GM21360 (cell line): ENCODE data around the gene SLC1A2.

Experiments
- ATAC-seq: cut with Tn5 transposase; IDR thresholded peaks from one replicate; pipeline ENCODE4 v1.9.1; 2021; ENCODE audit warnings: mild to moderate bottlenecking, moderate library complexity; ENCODE audit not compliant: unreplicated experiment

The SLC1A2 gene

GRCh38 chr11:35352077-35352888, 67.1 kb downstream of the SLC1A2 start:
- no peak for ATAC-seq

- ATAC-seq, result no peak
These were observed 69.5 kb downstream of the SLC1A2 start for GRCh38 chr11:35349897-35350296.

- no peak for ATAC-seq
These were observed 70.3 kb downstream of the SLC1A2 start for GRCh38 chr11:35348898-35349687.

- ATAC-seq, result no peak
These were observed 71.4 kb downstream of the SLC1A2 start for GRCh38 chr11:35347921-35348331.

GRCh38 chr11:35347173-35347878, 72.0 kb downstream of the SLC1A2 start:
- ATAC-seq, result no peak

- no peak for ATAC-seq
These were observed 72.7 kb downstream of the SLC1A2 start for GRCh38 chr11:35346472-35347156.

- ATAC-seq, result no peak
These were observed 74.4 kb downstream of the SLC1A2 start for GRCh38 chr11:35344681-35345574.

GRCh38 chr11:35343033-35343598, 76.2 kb downstream of the SLC1A2 start:
- ATAC-seq, result peak; percentile 49

- no peak for ATAC-seq
These were observed 78.6 kb downstream of the SLC1A2 start for GRCh38 chr11:35340715-35341114.

- ATAC-seq, result no peak
These were observed 79.3 kb downstream of the SLC1A2 start for GRCh38 chr11:35340071-35340470.

GRCh38 chr11:35338921-35339320, 80.4 kb downstream of the SLC1A2 start:
- ATAC-seq, result no peak

- ATAC-seq, result no peak
These were observed 81.4 kb downstream of the SLC1A2 start for GRCh38 chr11:35337914-35338305.

GRCh38 chr11:35337136-35337913, 82.0 kb downstream of the SLC1A2 start:
- no peak for ATAC-seq

GRCh38 chr11:35336726-35337125, 82.6 kb downstream of the SLC1A2 start:
- ATAC-seq, result no peak

- ATAC-seq, result no peak
These were observed 84.1 kb downstream of the SLC1A2 start for GRCh38 chr11:35335226-35335625.

GRCh38 chr11:35334385-35335090, 84.8 kb downstream of the SLC1A2 start:
- ATAC-seq, result peak; percentile 62

- no peak for ATAC-seq
These were observed 86.8 kb downstream of the SLC1A2 start for GRCh38 chr11:35332524-35332923.

- no peak for ATAC-seq
These were observed 88.4 kb downstream of the SLC1A2 start for GRCh38 chr11:35330931-35331330.
